Thyroid gland (tissue), 4 donors: Measurements from ENCODE around the gene JOSD2. TPM values are rescaled to one million over a fixed set of nuclear protein-coding genes. Genes with fewer than 3 reads are reported as not detected.

ENCODE experiments used
- DNase-seq, 2 donors: peaks; one replicate each; pipeline ENCODE4 v3.0.0-alpha.2; 2019
- H3K27ac ChIP-seq, 3 donors: fragments of 200-600 bp; sonication (generic); 1 replicate in 2 of 3; 2 replicates in 1 of 3; pipeline ENCODE4 v1.5.1; 2016 to 2019; ENCODE audit warnings: mild to moderate bottlenecking in 1 of 3, moderate library complexity in 1 of 3
- H3K27me3 ChIP-seq: fragments of 200-600 bp; sonication (generic); one replicate; pipeline ENCODE4 v1.5.1; 2019
- H3K36me3 ChIP-seq, 2 donors: fragments of 200-600 bp; sonication (generic); one replicate each; pipeline ENCODE4 v1.5.1; 2016 to 2019
- H3K4me1 ChIP-seq, 2 donors: fragments of 200-600 bp; sonication (generic); one replicate each; pipeline ENCODE4 v1.5.1; 2017 to 2019
- H3K4me3 ChIP-seq, 3 donors: fragments of 200-600 bp; sonication (generic); replicated peaks in 1 of 3; 1 replicate in 2 of 3; 2 replicates in 1 of 3; pipeline ENCODE4 v1.5.1; 2016; ENCODE audit warnings: mild to moderate bottlenecking in 1 of 3
- H3K9me3 ChIP-seq: fragments of 200-600 bp; sonication (generic); one replicate; pipeline ENCODE4 v1.5.1; 2017
- POLR2A ChIP-seq, 2 donors: fragments of 450-650 bp; IDR thresholded peaks; one replicate each; pipeline ENCODE4 v1.6.1; 2017; ENCODE audit warnings: antibody characterized with exemption in 2 of 2, mild to moderate bottlenecking in 2 of 2, moderate library complexity in 1 of 2
- WGBS, 2 donors: methylation state at CpG; one replicate each; pipeline ENCODE4 v1.1.5; 2017; 5-methylcytosine and 5-hydroxymethylcytosine counted together
- intact Hi-C: fragments of 100-400 bp; cut with DNase I; formaldehyde crosslinking; loops from one replicate; pipeline ENCODE4 v1.15.1; 2023
- total RNA-seq, 4 donors: library from RNA; depleted of rRNA; stranded (reverse); fragments of >200 nt; gene quantifications; one replicate each; pipeline ENCODE4 v1.2.3, GENCODE V29; 2016
- TF ChIP-seq, protein P1 (sequence below), 6 experiments: fragments of 200-600 bp in 3 of 6; fragments of 450-650 bp in 3 of 6; sonication (generic) in 3 of 6; IDR thresholded peaks; one replicate each; pipeline ENCODE4 v1.5.1; 2016 to 2019; ENCODE audit warnings: antibody characterized with exemption in 6 of 6, mild to moderate bottlenecking in 2 of 6, inconsistent platforms in 1 of 6, moderate library complexity in 1 of 6

Gene JOSD2
- total RNA-seq, 4 donors from 2014 or later = 23.9 to 49.5 (median 41.3) TPM

DNA sequence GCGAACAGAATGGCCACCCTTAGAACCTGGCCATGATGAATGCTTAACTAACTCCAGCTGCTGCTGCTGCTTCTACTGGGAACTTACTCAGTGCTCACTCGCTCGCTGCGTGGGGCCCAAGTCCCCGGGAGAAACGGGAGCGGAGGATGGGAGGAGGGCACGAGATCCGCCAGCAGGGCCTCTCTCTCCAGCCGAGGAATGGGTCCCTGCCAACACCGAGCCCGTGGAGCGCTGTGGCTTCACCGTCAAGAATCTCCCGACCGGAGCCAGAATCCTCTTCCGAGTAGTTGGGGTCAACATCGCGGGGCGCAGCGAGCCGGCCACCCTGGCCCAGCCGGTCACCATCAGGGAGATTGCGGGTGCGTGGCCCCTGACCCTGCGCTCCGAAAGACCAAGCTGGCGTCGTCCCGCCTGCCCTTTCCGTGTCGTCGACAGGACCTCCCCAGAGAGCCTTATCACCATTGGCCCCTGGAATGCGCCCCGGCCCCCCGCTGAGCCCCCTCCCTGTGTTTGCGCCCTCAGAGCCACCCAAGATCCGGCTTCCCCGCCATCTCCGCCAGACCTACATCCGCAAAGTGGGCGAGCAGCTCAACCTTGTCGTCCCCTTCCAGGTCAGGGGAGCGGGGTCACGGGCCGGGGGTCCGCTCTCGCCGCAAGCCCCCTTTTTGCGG is 52.5 kb downstream of the JOSD2 start:
- no peaks in the 10 kb centered on the region for H3K27me3 ChIP-seq
- 45 to 50% methylated on average over 19 to 25 of the region's 50 CpGs for WGBS, 2 donors
- intact Hi-C loops = no loop called here

DNA sequence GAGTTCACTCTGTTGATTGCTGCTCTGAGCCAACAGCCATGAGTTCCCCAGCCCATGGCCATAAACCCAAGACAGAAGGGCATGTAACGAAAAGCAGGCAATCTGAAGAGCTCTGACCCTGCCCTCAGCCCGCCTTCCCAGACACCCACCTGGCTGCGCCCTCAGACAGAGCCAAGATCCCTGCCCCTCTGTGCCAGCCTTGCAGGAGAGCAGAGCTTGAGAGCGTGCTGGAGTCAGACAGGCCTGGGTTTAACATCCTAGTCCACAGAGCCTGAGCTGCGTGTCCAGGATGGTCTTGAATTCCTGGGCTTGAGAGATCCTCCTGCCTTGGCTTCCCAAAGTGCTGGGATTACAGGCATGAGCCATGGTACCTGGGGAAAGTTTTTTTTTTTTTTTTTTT is 53.7 kb downstream of the JOSD2 start:
- DNase-seq = no peak
- Histone ChIP-seq H3K4me1 (peaks cover 0 to 6% of the 10 kb centered on the region in 2 donors), H3K27me3 (no peaks in the 10 kb centered on the region), H3K4me3 (no peak overlapping the region), H3K9me3 (no peaks in the 10 kb centered on the region), H3K36me3 (no peaks in the 10 kb centered on the region), H3K27ac (no peak overlapping the region)
- TF ChIP-seq, protein P1, sequence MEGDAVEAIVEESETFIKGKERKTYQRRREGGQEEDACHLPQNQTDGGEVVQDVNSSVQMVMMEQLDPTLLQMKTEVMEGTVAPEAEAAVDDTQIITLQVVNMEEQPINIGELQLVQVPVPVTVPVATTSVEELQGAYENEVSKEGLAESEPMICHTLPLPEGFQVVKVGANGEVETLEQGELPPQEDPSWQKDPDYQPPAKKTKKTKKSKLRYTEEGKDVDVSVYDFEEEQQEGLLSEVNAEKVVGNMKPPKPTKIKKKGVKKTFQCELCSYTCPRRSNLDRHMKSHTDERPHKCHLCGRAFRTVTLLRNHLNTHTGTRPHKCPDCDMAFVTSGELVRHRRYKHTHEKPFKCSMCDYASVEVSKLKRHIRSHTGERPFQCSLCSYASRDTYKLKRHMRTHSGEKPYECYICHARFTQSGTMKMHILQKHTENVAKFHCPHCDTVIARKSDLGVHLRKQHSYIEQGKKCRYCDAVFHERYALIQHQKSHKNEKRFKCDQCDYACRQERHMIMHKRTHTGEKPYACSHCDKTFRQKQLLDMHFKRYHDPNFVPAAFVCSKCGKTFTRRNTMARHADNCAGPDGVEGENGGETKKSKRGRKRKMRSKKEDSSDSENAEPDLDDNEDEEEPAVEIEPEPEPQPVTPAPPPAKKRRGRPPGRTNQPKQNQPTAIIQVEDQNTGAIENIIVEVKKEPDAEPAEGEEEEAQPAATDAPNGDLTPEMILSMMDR (IDR thresholded peaks at IDR 0.05) = no peak
- intact Hi-C loops = no loop called here
- WGBS, 2 donors = 83 to 84% methylated on average over 4 to 5 of the region's 5 CpGs

More for the DNA sequence above, 52.5 kb downstream of the JOSD2 start:
- H3K4me1 ChIP-seq = peaks cover 0 to 6% of the 10 kb centered on the region in 2 donors
- no peak overlapping the region for H3K27ac ChIP-seq
- DNase-seq = no peak
- H3K9me3 ChIP-seq = no peaks in the 10 kb centered on the region
- H3K4me3 ChIP-seq = no peak overlapping the region
- TF ChIP-seq, protein P1 (IDR thresholded peaks at IDR 0.05) = no peak
- TF ChIP-seq POLR2A (IDR thresholded peaks at IDR 0.05) = no peak
- H3K36me3 ChIP-seq = no peaks in the 10 kb centered on the region

Other genes with a start within 250 kb of the JOSD2 start
- 10 to 100 TPM in 3 of 4 donors, 1 to 10 TPM in 1; 5.9 to 32.8 (median 17.2) TPM for gene KCNC3, start 181.8 kb downstream of the JOSD2 start, total RNA-seq
- 1 to 10 TPM in 2 of 4 donors, under 1 TPM in 2; 0.46 to 3.4 (median 1.5) TPM for gene NAPSA, start 145.6 kb downstream of the JOSD2 start, total RNA-seq
- gene NR1H2, start 134.7 kb downstream of the JOSD2 start, total RNA-seq = 100 to 1,000 TPM in 2 of 4 donors, 10 to 100 TPM in 2; 76.4 to 114 (median 100) TPM
- gene POLD1, start 126.8 kb downstream of the JOSD2 start, total RNA-seq = 10 to 100 TPM; 12.9 to 27.5 (median 19.0) TPM
- gene SPIB, start 92.3 kb downstream of the JOSD2 start, total RNA-seq = not detected
- under 1 TPM in 1 of 4 donors, not detected in 3; 0.13 TPM for gene MYBPC2, start 78.3 kb downstream of the JOSD2 start, total RNA-seq
- 100 to 1,000 TPM; 139 to 250 (median 214) TPM for gene EMC10, start 34.7 kb downstream of the JOSD2 start, total RNA-seq
- 1 to 10 TPM; 1.4 to 8.1 (median 5.0) TPM for gene GARIN5A, start 34.3 kb downstream of the JOSD2 start, total RNA-seq
- not detected for gene ASPDH, start 2.7 kb upstream of the JOSD2 start, total RNA-seq
- gene LRRC4B, start 57.2 kb upstream of the JOSD2 start, total RNA-seq = 1 to 10 TPM in 3 of 4 donors, under 1 TPM in 1; 0.59 to 3.0 (median 1.6) TPM
- gene SYT3, start 128.7 kb upstream of the JOSD2 start, total RNA-seq = 1 to 10 TPM in 2 of 4 donors, under 1 TPM in 1, not detected in 1; 0.67 to 1.4 (median 1.3) TPM
- 1 to 10 TPM in 1 of 4 donors, not detected in 3; 1.7 TPM for gene C19orf81, start 138.3 kb upstream of the JOSD2 start, total RNA-seq
- gene SHANK1, start 208.6 kb upstream of the JOSD2 start, total RNA-seq = under 1 TPM in 2 of 4 donors, not detected in 2; 0.10 to 0.45 TPM
- gene CLEC11A, start 212.2 kb upstream of the JOSD2 start, total RNA-seq = 10 to 100 TPM in 1 of 4 donors, 1 to 10 TPM in 3; 5.0 to 16.0 (median 8.9) TPM